Effector memory CD8-positive, alpha-beta T cell (primary cell): ENCODE results near the gene MGAT4B.

ENCODE experiments used
- ATAC-seq: fragments of 150-1000 bp; cut with Tn5 transposase; replicated peaks from 2 replicates; pipeline ENCODE4 v1.10.0; 2021; ENCODE audit warnings: mild to moderate bottlenecking, moderate library complexity
- DNase-seq, 3 experiments: peaks; one replicate each; pipeline ENCODE4 v3.0.0; 2021
- H3K27ac Mint-ChIP-seq, 2 donors: one replicate each; pipeline ENCODE4 v1.8.0; 2022; ENCODE audit warnings: mild to moderate bottlenecking in 2 of 2, mixed read lengths in 2 of 2, moderate library complexity in 2 of 2
- H3K27me3 Mint-ChIP-seq, 2 donors: one replicate each; pipeline ENCODE4 v1.8.0; 2022; ENCODE audit warnings: mixed read lengths in 2 of 2
- H3K36me3 Mint-ChIP-seq: one replicate; pipeline ENCODE4 v1.8.0; 2022; ENCODE audit warnings: mild to moderate bottlenecking, moderate library complexity, mixed read lengths; ENCODE audit not compliant: insufficient read depth
- H3K4me1 Mint-ChIP-seq, 2 donors: one replicate each; pipeline ENCODE4 v1.8.0; 2022; ENCODE audit warnings: low read depth in 2 of 2, mixed read lengths in 2 of 2
- H3K4me3 Mint-ChIP-seq, 2 donors: one replicate each; pipeline ENCODE4 v1.8.0; 2022; ENCODE audit warnings: mild to moderate bottlenecking in 2 of 2, mixed read lengths in 2 of 2, moderate library complexity in 2 of 2
- H3K9me3 Mint-ChIP-seq, 2 donors: one replicate each; pipeline ENCODE4 v1.8.0; 2022; ENCODE audit warnings: mixed read lengths in 2 of 2

Gene MGAT4B

GRCh38 chr5:179821298-179822058 lies 14.8 kb upstream of the MGAT4B start:
- Mint-ChIP-seq H3K4me1 (peaks cover 37 to 47% of the 10 kb centered on the region in 2 donors), H3K9me3 (no peaks in the 10 kb centered on the region), H3K4me3 (peak overlapping the region; percentile 95 to 98), H3K27me3 (no peaks in the 10 kb centered on the region), H3K36me3 (peaks cover 90% of the 10 kb centered on the region), H3K27ac (peak overlapping the region; percentile 99)
- peak; percentile 92 to 93 (median 92) for DNase-seq
- ATAC-seq = peak; percentile 64

GRCh38 chr5:179820483-179821297 lies 14.0 kb upstream of the MGAT4B start, which contains the start of gene SQSTM1:
Gene SQSTM1, plus strand, starts transcription at chr5:179820905. Its CDS starts 32 bp downstream, at chr5:179820937.
- H3K27ac Mint-ChIP-seq = peak within 1 kb of the TSS; percentile 99
- H3K4me1 Mint-ChIP-seq = peaks cover 37 to 48% of the 10 kb centered on the region in 2 donors
- no peaks in the 10 kb centered on the region for H3K27me3 Mint-ChIP-seq
- H3K9me3 Mint-ChIP-seq = no peaks in the 10 kb centered on the region
- H3K4me3 Mint-ChIP-seq = peak within 1 kb of the TSS; percentile 95 to 98
- H3K36me3 Mint-ChIP-seq = peaks cover 85% of the 10 kb centered on the region
- ATAC-seq (peak; percentile 42), DNase-seq (peak; percentile 77 to 85 (median 79))

DNA sequence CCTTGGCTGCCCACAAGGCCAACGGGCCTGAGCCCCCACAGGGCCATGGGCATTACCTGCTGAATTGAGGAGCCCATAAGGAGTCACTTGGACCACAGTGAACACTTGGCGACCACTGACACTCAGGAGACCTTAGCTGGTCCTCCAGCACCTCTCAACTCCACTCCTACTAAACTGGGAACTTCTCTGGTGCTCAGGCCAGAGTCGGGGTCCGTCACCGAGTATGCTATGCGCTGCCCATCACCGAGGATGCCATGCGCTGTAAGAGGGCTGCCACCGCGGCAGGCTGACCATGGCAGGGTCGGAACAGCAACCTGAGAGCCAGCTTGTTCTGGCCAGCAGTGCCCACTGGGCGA lies 13.4 kb upstream of the MGAT4B start:
- ATAC-seq = no peak
- Mint-ChIP-seq H3K27ac (peak overlapping the region; percentile 99), H3K9me3 (no peaks in the 10 kb centered on the region), H3K4me3 (peak overlapping the region; percentile 85 to 95), H3K4me1 (peaks cover 37 to 45% of the 10 kb centered on the region in 2 donors), H3K36me3 (peaks cover 83% of the 10 kb centered on the region), H3K27me3 (no peaks in the 10 kb centered on the region)
- no peak for DNase-seq

GRCh38 chr5:179819296-179820126 lies 12.8 kb upstream of the MGAT4B start:
- Mint-ChIP-seq H3K9me3 (no peaks in the 10 kb centered on the region), H3K36me3 (peaks cover 77% of the 10 kb centered on the region), H3K4me3 (peak overlapping the region; percentile 85 to 95), H3K27me3 (no peaks in the 10 kb centered on the region), H3K27ac (peak overlapping the region; percentile 99), H3K4me1 (peaks cover 34 to 43% of the 10 kb centered on the region in 2 donors)
- peak in 2 of 3 experiments; percentile 34 to 39 for DNase-seq
- ATAC-seq = peak; percentile 3

DNA sequence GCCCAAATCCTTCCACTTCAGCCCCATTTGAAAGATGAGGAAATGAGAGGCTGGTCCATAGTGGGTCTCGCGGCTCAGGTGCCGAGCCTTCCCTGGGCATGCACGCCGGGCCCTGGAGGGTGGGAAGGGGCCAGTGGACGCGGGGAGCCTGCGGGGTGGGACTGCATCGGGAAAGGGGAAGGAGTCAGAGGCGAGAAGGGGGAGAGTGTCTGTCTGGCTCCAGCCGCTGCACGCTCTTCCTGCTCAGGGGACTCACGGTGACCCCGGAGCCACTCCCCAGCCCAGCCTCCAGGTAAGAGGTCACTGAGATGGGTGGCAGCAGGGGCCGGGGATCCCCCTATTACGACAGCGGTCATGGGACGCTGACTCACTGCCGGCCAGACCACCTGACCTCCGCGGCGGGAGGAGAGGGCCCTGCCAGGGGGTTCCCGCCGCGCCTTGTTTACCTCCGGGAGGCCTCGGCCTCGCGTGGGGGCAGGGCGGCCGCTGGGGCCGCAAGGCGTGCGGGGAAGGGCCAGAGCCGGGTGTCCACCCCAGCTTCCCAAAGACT lies 12.2 kb upstream of the MGAT4B start:
- peak overlapping the region; percentile 85 to 95 for H3K4me3 Mint-ChIP-seq
- ATAC-seq (peak; percentile 69), DNase-seq (peak; percentile 79 to 90 (median 89))
- H3K4me1 Mint-ChIP-seq = peaks cover 32 to 38% of the 10 kb centered on the region in 2 donors
- H3K27ac Mint-ChIP-seq = peak overlapping the region; percentile 99
- H3K27me3 Mint-ChIP-seq = no peaks in the 10 kb centered on the region
- H3K9me3 Mint-ChIP-seq = no peaks in the 10 kb centered on the region
- peaks cover 70% of the 10 kb centered on the region for H3K36me3 Mint-ChIP-seq

DNA sequence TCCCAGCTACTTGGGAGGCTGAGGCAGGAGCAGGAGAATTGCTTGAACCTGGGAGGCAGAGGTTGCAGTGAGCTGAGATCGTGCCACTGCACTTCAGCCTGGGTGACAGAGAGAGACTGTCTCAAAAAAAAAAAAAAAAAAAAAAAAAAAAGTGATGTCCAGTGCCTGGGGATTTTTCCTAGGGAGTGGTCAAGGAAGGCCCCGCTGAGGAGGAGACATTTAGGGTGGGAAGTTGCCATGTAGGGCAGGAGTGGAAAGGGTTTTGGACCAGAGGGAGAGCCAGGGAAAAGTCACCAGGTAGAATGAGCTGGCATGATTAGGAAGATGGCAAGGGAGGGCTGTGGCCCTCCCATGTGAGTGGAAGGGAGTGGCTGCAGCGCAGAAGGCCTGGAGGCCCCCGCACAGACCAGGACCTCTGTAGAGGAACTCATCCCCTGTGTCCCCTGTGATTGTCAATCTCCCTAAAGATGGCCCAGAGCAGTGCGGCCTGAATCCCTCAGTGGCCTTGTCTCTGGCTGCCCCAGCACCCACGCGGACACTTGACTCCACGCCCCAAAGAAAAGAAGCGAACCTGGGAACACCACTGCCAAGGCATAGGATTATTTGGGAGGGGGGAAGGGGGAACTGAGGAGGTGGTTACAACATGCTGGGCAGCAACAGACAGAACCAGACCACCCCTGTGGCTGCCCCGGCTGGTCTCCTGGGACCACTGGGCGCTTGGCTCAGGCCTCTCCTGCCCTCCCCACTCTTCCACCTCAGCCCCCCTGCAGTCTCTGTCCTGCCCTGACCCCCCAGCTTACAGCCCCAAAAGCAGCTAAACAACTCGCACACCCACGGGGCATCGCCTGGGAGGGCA lies 11.5 kb upstream of the MGAT4B start:
- no peaks in the 10 kb centered on the region for H3K27me3 Mint-ChIP-seq
- H3K4me3 Mint-ChIP-seq = peak overlapping the region; percentile 85 to 95
- no peak for DNase-seq
- H3K36me3 Mint-ChIP-seq = peaks cover 63% of the 10 kb centered on the region
- no peaks in the 10 kb centered on the region for H3K9me3 Mint-ChIP-seq
- peak overlapping the region; percentile 99 for H3K27ac Mint-ChIP-seq
- peaks cover 32 to 35% of the 10 kb centered on the region in 2 donors for H3K4me1 Mint-ChIP-seq
- ATAC-seq = no peak

GRCh38 chr5:179817470-179817840 lies 10.8 kb upstream of the MGAT4B start:
- Mint-ChIP-seq H3K36me3 (peaks cover 63% of the 10 kb centered on the region), H3K9me3 (no peaks in the 10 kb centered on the region), H3K4me3 (peak overlapping the region; percentile 85 to 95), H3K27me3 (no peaks in the 10 kb centered on the region), H3K4me1 (peaks cover 27 to 31% of the 10 kb centered on the region in 2 donors), H3K27ac (peak overlapping the region in 1 of 2 donors; percentile 99)
- DNase-seq = no peak
- no peak for ATAC-seq

DNA sequence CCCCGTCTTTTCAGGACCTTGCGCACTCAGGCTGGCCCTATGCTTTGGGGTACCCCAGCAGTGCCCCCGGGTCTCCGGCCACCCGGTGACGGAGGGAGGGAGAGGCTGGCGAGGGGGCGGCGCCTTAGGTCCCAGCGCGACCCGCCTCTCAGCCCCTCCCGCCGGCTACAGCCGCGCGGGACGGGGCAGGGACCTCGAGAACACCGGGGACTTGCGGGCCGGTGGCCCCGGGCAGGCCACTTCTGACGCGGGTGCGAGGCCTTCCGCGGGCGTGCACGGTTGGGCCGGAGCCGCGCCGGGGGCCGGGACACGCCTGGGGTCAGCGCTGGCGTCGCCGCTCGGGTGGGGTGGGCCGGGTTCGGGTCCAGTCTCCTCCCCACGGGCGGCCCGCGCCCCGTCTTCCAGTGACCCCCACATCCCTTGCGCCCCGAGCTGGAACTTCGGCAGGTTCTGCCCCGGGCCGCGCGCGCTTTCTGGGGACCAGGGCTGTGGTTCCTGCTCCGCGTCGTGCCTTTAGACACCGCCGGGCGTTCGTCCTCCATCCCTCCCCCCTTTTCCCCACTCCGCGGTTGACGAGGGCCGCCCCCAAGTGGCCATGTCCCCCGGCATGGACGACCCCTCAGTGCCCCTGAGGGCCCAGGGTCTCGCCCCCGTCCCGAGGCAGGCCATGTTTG lies 10.3 kb upstream of the MGAT4B start:
- H3K9me3 Mint-ChIP-seq = no peaks in the 10 kb centered on the region
- peaks cover 60% of the 10 kb centered on the region for H3K36me3 Mint-ChIP-seq
- ATAC-seq (no peak), DNase-seq (no peak)
- H3K4me1 Mint-ChIP-seq = peaks cover 22 to 25% of the 10 kb centered on the region in 2 donors
- no peaks in the 10 kb centered on the region for H3K27me3 Mint-ChIP-seq
- peak overlapping the region; percentile 85 to 95 for H3K4me3 Mint-ChIP-seq
- no peak overlapping the region for H3K27ac Mint-ChIP-seq

GRCh38 chr5:179816401-179816795 lies 9.7 kb upstream of the MGAT4B start:
- Mint-ChIP-seq H3K27me3 (no peaks in the 10 kb centered on the region), H3K4me1 (peaks cover 16 to 20% of the 10 kb centered on the region in 2 donors), H3K36me3 (peaks cover 54% of the 10 kb centered on the region), H3K4me3 (no peak overlapping the region), H3K27ac (no peak overlapping the region), H3K9me3 (no peaks in the 10 kb centered on the region)
- ATAC-seq (no peak), DNase-seq (no peak)

DNA sequence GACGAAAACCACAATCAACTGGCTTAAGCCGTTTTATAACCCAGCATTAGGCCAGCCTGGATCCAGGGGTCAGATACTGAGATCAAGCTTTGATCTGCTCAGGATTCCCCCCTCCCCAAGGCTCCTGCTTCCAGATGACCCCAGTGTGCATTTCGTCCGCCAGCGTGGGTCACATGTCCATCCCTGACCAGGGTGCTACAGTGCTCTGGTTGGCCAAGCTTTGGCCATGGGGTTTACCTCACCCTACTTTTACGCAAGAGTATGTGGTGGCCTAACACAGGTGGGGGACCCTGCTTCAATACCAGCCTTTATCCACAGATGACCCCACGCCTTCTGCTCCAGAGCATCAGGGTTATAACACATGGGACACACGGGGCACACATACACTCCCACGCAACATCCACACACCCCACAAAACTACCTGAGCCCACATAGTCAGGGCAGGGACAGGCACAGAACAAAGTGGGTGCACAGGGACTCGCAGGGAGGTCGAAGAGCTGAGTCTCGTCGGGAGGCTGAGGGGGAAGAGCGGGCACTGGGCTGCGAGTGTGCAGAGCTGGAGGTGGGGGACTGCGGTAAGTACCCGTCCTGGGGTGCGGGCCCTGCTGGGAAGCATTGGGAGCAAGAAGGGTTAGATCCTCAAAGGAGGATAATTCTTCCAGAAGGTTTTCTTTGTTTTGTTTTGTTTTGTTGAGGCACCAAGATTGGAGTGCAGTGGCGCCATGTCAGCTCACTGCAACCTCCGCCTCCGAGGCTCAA lies 9.0 kb upstream of the MGAT4B start:
- peaks cover 16 to 19% of the 10 kb centered on the region in 2 donors for H3K4me1 Mint-ChIP-seq
- no peak overlapping the region for H3K27ac Mint-ChIP-seq
- DNase-seq (no peak), ATAC-seq (no peak)
- H3K4me3 Mint-ChIP-seq = peak overlapping the region; percentile 8 to 60
- H3K27me3 Mint-ChIP-seq = no peaks in the 10 kb centered on the region
- no peaks in the 10 kb centered on the region for H3K9me3 Mint-ChIP-seq
- H3K36me3 Mint-ChIP-seq = peaks cover 47% of the 10 kb centered on the region

- no peak overlapping the region for H3K4me3 Mint-ChIP-seq
- H3K27ac Mint-ChIP-seq = no peak overlapping the region
- H3K4me1 Mint-ChIP-seq = peaks cover 5 to 9% of the 10 kb centered on the region in 2 donors
- no peaks in the 10 kb centered on the region for H3K9me3 Mint-ChIP-seq
- DNase-seq (no peak), ATAC-seq (no peak)
- H3K36me3 Mint-ChIP-seq = peaks cover 33% of the 10 kb centered on the region
- no peaks in the 10 kb centered on the region for H3K27me3 Mint-ChIP-seq
Observed at GRCh38 chr5:179814090-179814489, 7.4 kb upstream of the MGAT4B start.
